Peyer's patch (tissue), 4 donors: ENCODE results near the gene ZNF302. TPM values are rescaled to one million over a fixed set of nuclear protein-coding genes. Genes with fewer than 3 reads are reported as not detected.
A peak's percentile ranks its signal among the peaks of the same experiment; 100 is the strongest.
"Not testable (repeated sequence)": the region's sequence is repeated elsewhere in the genome, so short reads cannot be mapped to it uniquely, and the experiment has no call there.

Experiments
- DNase-seq, 3 donors: peaks; one replicate each; pipeline ENCODE4 v3.0.0-alpha.2; 2017 to 2019
- H3K27ac ChIP-seq, 4 donors: fragments of 200-600 bp; sonication (generic); one replicate each; pipeline ENCODE4 v1.5.1; 2016 to 2019
- H3K27me3 ChIP-seq, 2 donors: fragments of 200-600 bp; sonication (generic); one replicate each; pipeline ENCODE4 v1.5.1; 2019
- H3K36me3 ChIP-seq, 3 donors: fragments of 200-600 bp; sonication (generic); one replicate each; pipeline ENCODE4 v1.5.1; 2016 to 2019
- H3K4me1 ChIP-seq, 4 donors: fragments of 200-600 bp; sonication (generic); one replicate each; pipeline ENCODE4 v1.5.1; 2016 to 2019
- H3K4me3 ChIP-seq, 4 donors: fragments of 200-600 bp; sonication (generic); 1 replicate in 3 of 4; 2 replicates in 1 of 4; pipeline ENCODE4 v1.5.1; 2016 to 2019; ENCODE audit warnings: mild to moderate bottlenecking in 1 of 4
- H3K9me3 ChIP-seq, 4 donors: fragments of 200-600 bp; sonication (generic); one replicate each; pipeline ENCODE4 v1.5.1; 2016 to 2019; ENCODE audit warnings: mild to moderate bottlenecking in 1 of 4
- CTCF ChIP-seq, 6 experiments: fragments of 450-650 bp in 4 of 6; fragments of 200-600 bp in 2 of 6; sonication (generic) in 1 of 6; IDR thresholded peaks; one replicate each; pipeline ENCODE4 v1.5.1; 2017 to 2019; ENCODE audit warnings: antibody characterized with exemption in 6 of 6, mild to moderate bottlenecking in 3 of 6, moderate library complexity in 1 of 6
- POLR2A ChIP-seq, 2 donors: fragments of 450-650 bp; IDR thresholded peaks; one replicate each; pipeline ENCODE4 v1.5.1; 2017; ENCODE audit warnings: antibody characterized with exemption in 2 of 2, mild to moderate bottlenecking in 2 of 2, moderate library complexity in 2 of 2
- total RNA-seq, 4 donors: library from RNA; depleted of rRNA; stranded (reverse); fragments of >200 nt; gene quantifications; one replicate each; pipeline ENCODE4 v1.1.0, GENCODE V29; 2016

ZNF302 gene
- total RNA-seq, 4 donors from 2014 or later = 17.3 to 28.4 (median 25.0) TPM

GRCh38 chr19:34667349-34668076 lies 10.0 kb upstream of the ZNF302 start:
- H3K4me3 ChIP-seq = peak overlapping the region in 2 of 4 donors; percentile 29 to 51
- H3K27me3 ChIP-seq = no peaks in the 10 kb centered on the region
- H3K4me1 ChIP-seq = no peaks in the 10 kb centered on the region
- no peak for DNase-seq
- peak overlapping the region in 1 of 4 donors; percentile 25 for H3K27ac ChIP-seq
- no peaks in the 10 kb centered on the region for H3K9me3 ChIP-seq
- TF ChIP-seq POLR2A (IDR thresholded peaks at IDR 0.05) (no peak), CTCF (IDR thresholded peaks at IDR 0.05) (no peak)
- no peaks in the 10 kb centered on the region for H3K36me3 ChIP-seq

GRCh38 chr19:34668077-34668689 lies 9.3 kb upstream of the ZNF302 start:
- DNase-seq, H3K4me3 ChIP-seq: not testable (repeated sequence)
- H3K27ac ChIP-seq = peak overlapping the region in 1 of 4 donors; percentile 25

GRCh38 chr19:34668690-34669089 lies 8.8 kb upstream of the ZNF302 start:
- H3K4me1 ChIP-seq, DNase-seq, H3K27me3 ChIP-seq, H3K9me3 ChIP-seq, H3K36me3 ChIP-seq, H3K27ac ChIP-seq, H3K4me3 ChIP-seq: not testable (repeated sequence)

More at GRCh38 chr19:34668077-34668689, 9.3 kb upstream of the ZNF302 start:
- not testable (repeated sequence) for H3K27me3 ChIP-seq, H3K4me1 ChIP-seq, H3K9me3 ChIP-seq, H3K36me3 ChIP-seq

GRCh38 chr19:34669305-34669704 lies 8.2 kb upstream of the ZNF302 start:
- no peaks in the 10 kb centered on the region for H3K9me3 ChIP-seq
- no peaks in the 10 kb centered on the region for H3K4me1 ChIP-seq
- no peak for TF ChIP-seq CTCF (IDR thresholded peaks at IDR 0.05)
- no peak for TF ChIP-seq POLR2A (IDR thresholded peaks at IDR 0.05)
- no peaks in the 10 kb centered on the region for H3K36me3 ChIP-seq
- DNase-seq = no peak
- no peak overlapping the region for H3K27ac ChIP-seq
- no peaks in the 10 kb centered on the region for H3K27me3 ChIP-seq
- no peak overlapping the region for H3K4me3 ChIP-seq

- H3K36me3 ChIP-seq = no peaks in the 10 kb centered on the region
- H3K27me3 ChIP-seq = no peaks in the 10 kb centered on the region
- no peak for DNase-seq
- peaks cover 0 to 5% (median 0%) of the 10 kb centered on the region in 4 donors for H3K9me3 ChIP-seq
- no peak for TF ChIP-seq POLR2A (IDR thresholded peaks at IDR 0.05)
- no peak for TF ChIP-seq CTCF (IDR thresholded peaks at IDR 0.05)
- H3K4me1 ChIP-seq = peaks cover 0 to 6% (median 0%) of the 10 kb centered on the region in 4 donors
- H3K4me3 ChIP-seq = no peak overlapping the region
- H3K27ac ChIP-seq = no peak overlapping the region
These were observed 5.5 kb upstream of the ZNF302 start for GRCh38 chr19:34671972-34672371.

- H3K36me3 ChIP-seq = no peaks in the 10 kb centered on the region
- H3K27ac ChIP-seq = no peak overlapping the region
- no peaks in the 10 kb centered on the region for H3K27me3 ChIP-seq
- TF ChIP-seq CTCF (IDR thresholded peaks at IDR 0.05) (no peak), POLR2A (IDR thresholded peaks at IDR 0.05) (no peak)
- no peak for DNase-seq
- H3K4me3 ChIP-seq = no peak overlapping the region
- peaks cover 0 to 9% (median 0%) of the 10 kb centered on the region in 4 donors for H3K4me1 ChIP-seq
- peaks cover 0 to 5% (median 0%) of the 10 kb centered on the region in 4 donors for H3K9me3 ChIP-seq
These were observed 3.9 kb upstream of the ZNF302 start for GRCh38 chr19:34673590-34673989.
